ENCODE results near the gene PTPRU.
A peak's percentile ranks its signal among the peaks of the same experiment; 100 is the strongest.

PTPRU gene

GRCh38 chr1:29247571-29248273, 11.4 kb downstream of the PTPRU start:
- no peak for DNase-seq

- DNase-seq = no peak
Measured at GRCh38 chr1:29248409-29248808, 12.1 kb downstream of the PTPRU start.

GRCh38 chr1:29249170-29249691, 12.9 kb downstream of the PTPRU start:
- peak; percentile 74 for DNase-seq

GRCh38 chr1:29249951-29250581, 13.7 kb downstream of the PTPRU start:
- peak; percentile 53 for DNase-seq

GRCh38 chr1:29251164-29252124, 15.1 kb downstream of the PTPRU start:
- DNase-seq = no peak

- DNase-seq = no peak
Measured at GRCh38 chr1:29253180-29253579, 16.9 kb downstream of the PTPRU start.

GRCh38 chr1:29254346-29254745, 18.0 kb downstream of the PTPRU start:
- DNase-seq = no peak

GRCh38 chr1:29255134-29255666, 18.9 kb downstream of the PTPRU start:
- no peak for DNase-seq

GRCh38 chr1:29256394-29256793, 20.1 kb downstream of the PTPRU start:
- no peak for DNase-seq

- DNase-seq = peak; percentile 55
Measured at GRCh38 chr1:29256979-29257804, 20.9 kb downstream of the PTPRU start.

GRCh38 chr1:29258189-29258975, 22.1 kb downstream of the PTPRU start:
- no peak for DNase-seq

- DNase-seq = peak; percentile 74
Measured at GRCh38 chr1:29258976-29259801, 22.9 kb downstream of the PTPRU start.

GRCh38 chr1:29259802-29260441, 23.6 kb downstream of the PTPRU start:
- DNase-seq = no peak

GRCh38 chr1:29260531-29260930, 24.2 kb downstream of the PTPRU start:
- no peak for DNase-seq

- no peak for DNase-seq
Measured at GRCh38 chr1:29264773-29265389, 28.6 kb downstream of the PTPRU start.

- DNase-seq = no peak
Measured at GRCh38 chr1:29266912-29267311, 30.6 kb downstream of the PTPRU start.

- DNase-seq = no peak
Measured at GRCh38 chr1:29267321-29268070, 31.2 kb downstream of the PTPRU start.

- DNase-seq = no peak
Measured at GRCh38 chr1:29269382-29269781, 33.1 kb downstream of the PTPRU start.

All from retina (tissue), 1 donor.